Measurements from ENCODE around the gene GYG1.
A peak's percentile ranks its signal among the peaks of the same experiment; 100 is the strongest.

The GYG1 gene

GRCh38 chr3:149001727-149002126, 10.4 kb downstream of the GYG1 start:
- H3K36me3 ChIP-seq (ENCODE audit: control insufficient read depth, insufficient read depth, low read length) = peaks cover 7% of the 10 kb centered on the region
- no peaks in the 10 kb centered on the region for H3K27me3 ChIP-seq (replicated peaks; ENCODE audit: control insufficient read depth, insufficient read depth, low read length, poor library complexity, severe bottlenecking)
- no peak for DNase-seq
- no peak overlapping the region for H3K4me3 ChIP-seq (ENCODE audit: insufficient read depth, low read depth, low read length, poor library complexity, severe bottlenecking)
- H3K27ac ChIP-seq (ENCODE audit: insufficient read depth, low read length, poor library complexity, severe bottlenecking) = no peak overlapping the region
- no peaks in the 10 kb centered on the region for H3K4me1 ChIP-seq (ENCODE audit: control insufficient read depth, insufficient read depth, low read length, poor library complexity, severe bottlenecking)
- no peaks in the 10 kb centered on the region for H3K9me3 ChIP-seq (ENCODE audit: control insufficient read depth, low read length)

GRCh38 chr3:149003653-149004305, 12.4 kb downstream of the GYG1 start:
- H3K4me1 ChIP-seq (ENCODE audit: control insufficient read depth, insufficient read depth, low read length, poor library complexity, severe bottlenecking) = no peaks in the 10 kb centered on the region
- peaks cover 7% of the 10 kb centered on the region for H3K36me3 ChIP-seq (ENCODE audit: control insufficient read depth, insufficient read depth, low read length)
- H3K4me3 ChIP-seq (ENCODE audit: insufficient read depth, low read depth, low read length, poor library complexity, severe bottlenecking) = no peak overlapping the region
- H3K27ac ChIP-seq (ENCODE audit: insufficient read depth, low read length, poor library complexity, severe bottlenecking) = no peak overlapping the region
- DNase-seq = peak in 2 of 3 donors; percentile 9 to 44
- H3K9me3 ChIP-seq (ENCODE audit: control insufficient read depth, low read length) = no peaks in the 10 kb centered on the region
- no peaks in the 10 kb centered on the region for H3K27me3 ChIP-seq (replicated peaks; ENCODE audit: control insufficient read depth, insufficient read depth, low read length, poor library complexity, severe bottlenecking)

- no peak overlapping the region for H3K27ac ChIP-seq (ENCODE audit: insufficient read depth, low read length, poor library complexity, severe bottlenecking)
- H3K27me3 ChIP-seq (replicated peaks; ENCODE audit: control insufficient read depth, insufficient read depth, low read length, poor library complexity, severe bottlenecking) = no peaks in the 10 kb centered on the region
- peaks cover 2% of the 10 kb centered on the region for H3K4me1 ChIP-seq (ENCODE audit: control insufficient read depth, insufficient read depth, low read length, poor library complexity, severe bottlenecking)
- no peak overlapping the region for H3K4me3 ChIP-seq (ENCODE audit: insufficient read depth, low read depth, low read length, poor library complexity, severe bottlenecking)
- H3K36me3 ChIP-seq (ENCODE audit: control insufficient read depth, insufficient read depth, low read length) = peaks cover 7% of the 10 kb centered on the region
- H3K9me3 ChIP-seq (ENCODE audit: control insufficient read depth, low read length) = no peaks in the 10 kb centered on the region
- DNase-seq = no peak
Observed at GRCh38 chr3:149004622-149005021, 13.3 kb downstream of the GYG1 start.

- H3K4me1 ChIP-seq (ENCODE audit: control insufficient read depth, insufficient read depth, low read length, poor library complexity, severe bottlenecking) = peaks cover 4% of the 10 kb centered on the region
- DNase-seq = no peak
- no peaks in the 10 kb centered on the region for H3K36me3 ChIP-seq (ENCODE audit: control insufficient read depth, insufficient read depth, low read length)
- no peaks in the 10 kb centered on the region for H3K27me3 ChIP-seq (replicated peaks; ENCODE audit: control insufficient read depth, insufficient read depth, low read length, poor library complexity, severe bottlenecking)
- no peak overlapping the region for H3K27ac ChIP-seq (ENCODE audit: insufficient read depth, low read length, poor library complexity, severe bottlenecking)
- H3K9me3 ChIP-seq (ENCODE audit: control insufficient read depth, low read length) = no peaks in the 10 kb centered on the region
- H3K4me3 ChIP-seq (ENCODE audit: insufficient read depth, low read depth, low read length, poor library complexity, severe bottlenecking) = no peak overlapping the region
Observed at GRCh38 chr3:149005416-149005815, 14.1 kb downstream of the GYG1 start.

GRCh38 chr3:149007567-149008257, 16.4 kb downstream of the GYG1 start:
- H3K4me3 ChIP-seq (ENCODE audit: insufficient read depth, low read depth, low read length, poor library complexity, severe bottlenecking) = no peak overlapping the region
- no peak for DNase-seq
- no peaks in the 10 kb centered on the region for H3K27me3 ChIP-seq (replicated peaks; ENCODE audit: control insufficient read depth, insufficient read depth, low read length, poor library complexity, severe bottlenecking)
- peaks cover 8% of the 10 kb centered on the region for H3K36me3 ChIP-seq (ENCODE audit: control insufficient read depth, insufficient read depth, low read length)
- H3K9me3 ChIP-seq (ENCODE audit: control insufficient read depth, low read length) = no peaks in the 10 kb centered on the region
- H3K4me1 ChIP-seq (ENCODE audit: control insufficient read depth, insufficient read depth, low read length, poor library complexity, severe bottlenecking) = peaks cover 4% of the 10 kb centered on the region
- H3K27ac ChIP-seq (ENCODE audit: insufficient read depth, low read length, poor library complexity, severe bottlenecking) = no peak overlapping the region

GRCh38 chr3:149009732-149010131, 18.4 kb downstream of the GYG1 start:
- H3K27me3 ChIP-seq (replicated peaks; ENCODE audit: control insufficient read depth, insufficient read depth, low read length, poor library complexity, severe bottlenecking) = no peaks in the 10 kb centered on the region
- H3K4me1 ChIP-seq (ENCODE audit: control insufficient read depth, insufficient read depth, low read length, poor library complexity, severe bottlenecking) = peaks cover 4% of the 10 kb centered on the region
- peak; percentile 28 to 61 (median 42) for DNase-seq
- peaks cover 8% of the 10 kb centered on the region for H3K36me3 ChIP-seq (ENCODE audit: control insufficient read depth, insufficient read depth, low read length)
- H3K4me3 ChIP-seq (ENCODE audit: insufficient read depth, low read depth, low read length, poor library complexity, severe bottlenecking) = no peak overlapping the region
- H3K27ac ChIP-seq (ENCODE audit: insufficient read depth, low read length, poor library complexity, severe bottlenecking) = no peak overlapping the region
- H3K9me3 ChIP-seq (ENCODE audit: control insufficient read depth, low read length) = no peaks in the 10 kb centered on the region

- Histone ChIP-seq H3K27me3 (replicated peaks; ENCODE audit: control insufficient read depth, insufficient read depth, low read length, poor library complexity, severe bottlenecking) (no peaks in the 10 kb centered on the region), H3K27ac (ENCODE audit: insufficient read depth, low read length, poor library complexity, severe bottlenecking) (no peak overlapping the region), H3K36me3 (ENCODE audit: control insufficient read depth, insufficient read depth, low read length) (peaks cover 8% of the 10 kb centered on the region), H3K4me1 (ENCODE audit: control insufficient read depth, insufficient read depth, low read length, poor library complexity, severe bottlenecking) (peaks cover 4% of the 10 kb centered on the region), H3K9me3 (ENCODE audit: control insufficient read depth, low read length) (no peaks in the 10 kb centered on the region), H3K4me3 (ENCODE audit: insufficient read depth, low read depth, low read length, poor library complexity, severe bottlenecking) (no peak overlapping the region)
- DNase-seq = no peak
Observed at GRCh38 chr3:149010504-149010951, 19.2 kb downstream of the GYG1 start.

GRCh38 chr3:149010966-149011365, 19.6 kb downstream of the GYG1 start:
- no peak overlapping the region for H3K4me3 ChIP-seq (ENCODE audit: insufficient read depth, low read depth, low read length, poor library complexity, severe bottlenecking)
- H3K9me3 ChIP-seq (ENCODE audit: control insufficient read depth, low read length) = no peaks in the 10 kb centered on the region
- H3K36me3 ChIP-seq (ENCODE audit: control insufficient read depth, insufficient read depth, low read length) = peaks cover 8% of the 10 kb centered on the region
- peaks cover 4% of the 10 kb centered on the region for H3K4me1 ChIP-seq (ENCODE audit: control insufficient read depth, insufficient read depth, low read length, poor library complexity, severe bottlenecking)
- H3K27ac ChIP-seq (ENCODE audit: insufficient read depth, low read length, poor library complexity, severe bottlenecking) = no peak overlapping the region
- no peaks in the 10 kb centered on the region for H3K27me3 ChIP-seq (replicated peaks; ENCODE audit: control insufficient read depth, insufficient read depth, low read length, poor library complexity, severe bottlenecking)
- DNase-seq = no peak

GRCh38 chr3:149011676-149012075, 20.3 kb downstream of the GYG1 start:
- Histone ChIP-seq H3K36me3 (ENCODE audit: control insufficient read depth, insufficient read depth, low read length) (peaks cover 9% of the 10 kb centered on the region), H3K9me3 (ENCODE audit: control insufficient read depth, low read length) (no peaks in the 10 kb centered on the region), H3K4me1 (ENCODE audit: control insufficient read depth, insufficient read depth, low read length, poor library complexity, severe bottlenecking) (peaks cover 4% of the 10 kb centered on the region), H3K4me3 (ENCODE audit: insufficient read depth, low read depth, low read length, poor library complexity, severe bottlenecking) (no peak overlapping the region), H3K27me3 (replicated peaks; ENCODE audit: control insufficient read depth, insufficient read depth, low read length, poor library complexity, severe bottlenecking) (no peaks in the 10 kb centered on the region), H3K27ac (ENCODE audit: insufficient read depth, low read length, poor library complexity, severe bottlenecking) (no peak overlapping the region)
- no peak for DNase-seq

- Histone ChIP-seq H3K9me3 (ENCODE audit: control insufficient read depth, low read length) (no peaks in the 10 kb centered on the region), H3K27ac (ENCODE audit: insufficient read depth, low read length, poor library complexity, severe bottlenecking) (no peak overlapping the region), H3K4me3 (ENCODE audit: insufficient read depth, low read depth, low read length, poor library complexity, severe bottlenecking) (no peak overlapping the region), H3K36me3 (ENCODE audit: control insufficient read depth, insufficient read depth, low read length) (peaks cover 16% of the 10 kb centered on the region), H3K4me1 (ENCODE audit: control insufficient read depth, insufficient read depth, low read length, poor library complexity, severe bottlenecking) (peaks cover 4% of the 10 kb centered on the region), H3K27me3 (replicated peaks; ENCODE audit: control insufficient read depth, insufficient read depth, low read length, poor library complexity, severe bottlenecking) (no peaks in the 10 kb centered on the region)
- DNase-seq = no peak
Observed at GRCh38 chr3:149013726-149014125, 22.4 kb downstream of the GYG1 start.

Measured in effector memory CD4-positive, alpha-beta T cell (primary cell).